Nephron (organoid): ENCODE data around the gene C12orf60.

Experiments used
- H3K27ac Mint-ChIP-seq, 3 experiments: 2 replicates each; pipeline ENCODE4 v1.8.0; 2020; ENCODE audit warnings: mixed read lengths in 3 of 3, mild to moderate bottlenecking in 2 of 3, moderate library complexity in 1 of 3
- H3K27me3 Mint-ChIP-seq: 2 replicates; pipeline ENCODE4 v1.8.0; 2021; ENCODE audit warnings: low read depth, mild to moderate bottlenecking, moderate library complexity, mixed read lengths
- H3K36me3 Mint-ChIP-seq: 2 replicates; pipeline ENCODE4 v1.8.0; 2020; ENCODE audit warnings: low read depth, mixed read lengths
- H3K4me1 Mint-ChIP-seq: 2 replicates; pipeline ENCODE4 v1.8.0; 2020; ENCODE audit warnings: mixed read lengths
- H3K4me3 Mint-ChIP-seq, 3 experiments: 2 replicates each; pipeline ENCODE4 v1.8.0; 2020; ENCODE audit warnings: mild to moderate bottlenecking in 3 of 3, mixed read lengths in 3 of 3, moderate library complexity in 2 of 3
- H3K9me3 Mint-ChIP-seq: 2 replicates; pipeline ENCODE4 v1.8.0; 2020; ENCODE audit warnings: mixed read lengths
- CTCF ChIP-seq, 3 experiments: fragments of 200-600 bp; sonication (generic); IDR thresholded peaks; one replicate each; pipeline ENCODE4 v1.5.0; 2021; ENCODE audit warnings: antibody characterized with exemption in 3 of 3; ENCODE audit not compliant: unreplicated experiment in 3 of 3

The C12orf60 gene

GRCh38 chr12:14854586-14855183, 51.2 kb downstream of the C12orf60 start:
- peaks cover 31% of the 10 kb centered on the region for H3K9me3 Mint-ChIP-seq
- no peak for TF ChIP-seq CTCF (IDR thresholded peaks at IDR 0.05; ENCODE audit: unreplicated experiment in 3 of 3)
- H3K27ac Mint-ChIP-seq = peak overlapping the region; percentile 33 to 61 (median 52)
- H3K36me3 Mint-ChIP-seq = peaks cover 9% of the 10 kb centered on the region
- H3K4me3 Mint-ChIP-seq = peak overlapping the region in 1 of 3 experiments; percentile 18
- H3K4me1 Mint-ChIP-seq = peaks cover 15% of the 10 kb centered on the region
- H3K27me3 Mint-ChIP-seq = peaks cover 3% of the 10 kb centered on the region

DNA sequence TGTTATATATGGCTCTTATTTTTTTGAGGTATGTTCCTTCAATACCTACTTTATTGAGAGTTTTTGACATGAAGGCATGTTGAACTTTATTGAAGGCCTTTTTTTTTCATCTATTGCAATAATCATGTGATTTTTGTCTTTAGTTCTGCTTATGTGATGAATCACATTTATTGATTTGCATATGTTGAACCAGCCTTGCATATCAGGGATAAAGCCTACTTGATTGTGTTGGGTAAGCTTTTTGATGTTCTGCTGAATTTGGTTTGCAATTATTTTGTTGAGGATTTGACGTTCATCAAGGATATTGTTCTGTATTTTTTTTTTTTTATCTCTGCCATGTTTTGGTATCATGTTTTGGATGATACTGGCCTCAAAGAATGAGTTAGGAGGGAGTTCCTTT, 55.0 kb downstream of the C12orf60 start:
- Mint-ChIP-seq H3K4me1 (peaks cover 14% of the 10 kb centered on the region), H3K9me3 (peaks cover 54% of the 10 kb centered on the region), H3K27ac (no peak overlapping the region), H3K4me3 (no peak overlapping the region), H3K27me3 (peaks cover 3% of the 10 kb centered on the region), H3K36me3 (peaks cover 13% of the 10 kb centered on the region)
- no peak for TF ChIP-seq CTCF (IDR thresholded peaks at IDR 0.05; ENCODE audit: unreplicated experiment in 3 of 3)

- Mint-ChIP-seq H3K4me3 (no peak overlapping the region), H3K9me3 (peaks cover 69% of the 10 kb centered on the region), H3K27me3 (peaks cover 3% of the 10 kb centered on the region), H3K27ac (no peak overlapping the region), H3K4me1 (no peaks in the 10 kb centered on the region), H3K36me3 (peaks cover 13% of the 10 kb centered on the region)
- TF ChIP-seq CTCF (IDR thresholded peaks at IDR 0.05; ENCODE audit: unreplicated experiment in 3 of 3) = no peak
Observed at GRCh38 chr12:14860490-14860889, 57.0 kb downstream of the C12orf60 start.

DNA sequence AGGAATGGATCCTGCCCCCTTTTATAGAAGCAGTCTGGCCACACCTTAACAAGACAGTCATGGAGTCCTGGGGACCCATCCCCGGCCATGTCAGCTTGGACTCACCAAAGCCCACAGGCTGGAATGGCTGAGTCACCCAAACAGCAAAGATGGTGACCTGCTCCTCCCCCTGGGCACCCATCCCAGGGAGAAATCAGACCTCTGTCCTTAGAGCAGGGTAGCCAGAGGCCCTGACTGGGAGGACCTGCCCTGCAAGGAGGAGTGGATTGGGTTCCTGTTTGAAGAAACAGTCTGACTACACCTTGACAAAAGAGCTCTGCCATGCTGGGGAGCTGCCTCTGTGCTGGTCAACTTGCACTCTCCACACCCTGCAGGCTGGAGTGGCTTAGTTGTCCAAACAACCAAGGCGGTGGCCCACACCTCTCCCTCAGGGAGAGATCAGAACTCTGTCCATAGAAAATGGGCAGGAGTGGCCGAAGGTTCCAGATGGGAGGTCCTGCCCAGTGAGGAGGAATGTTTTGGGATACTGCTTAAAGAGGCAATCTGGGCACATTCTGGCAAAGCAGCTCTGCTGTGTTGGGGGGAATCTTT, 65.5 kb downstream of the C12orf60 start:
- Mint-ChIP-seq H3K4me3 (no peak overlapping the region), H3K27ac (no peak overlapping the region), H3K9me3 (peaks cover 37% of the 10 kb centered on the region), H3K27me3 (peaks cover 3% of the 10 kb centered on the region), H3K36me3 (no peaks in the 10 kb centered on the region), H3K4me1 (no peaks in the 10 kb centered on the region)
- no peak for TF ChIP-seq CTCF (IDR thresholded peaks at IDR 0.05; ENCODE audit: unreplicated experiment in 3 of 3)

GRCh38 chr12:14871247-14871646, 67.8 kb downstream of the C12orf60 start:
- H3K36me3 Mint-ChIP-seq = no peaks in the 10 kb centered on the region

More at GRCh38 chr12:14871247-14871646, 67.8 kb downstream of the C12orf60 start:
- Mint-ChIP-seq H3K4me1 (no peaks in the 10 kb centered on the region), H3K27me3 (peaks cover 1% of the 10 kb centered on the region), H3K9me3 (peaks cover 15% of the 10 kb centered on the region), H3K4me3 (no peak overlapping the region), H3K27ac (no peak overlapping the region)
- TF ChIP-seq CTCF (IDR thresholded peaks at IDR 0.05; ENCODE audit: unreplicated experiment in 3 of 3) = no peak
